ENCODE results near the gene NFATC4.

NFATC4 gene

GRCh38 chr14:24378981-24379906 lies 11.3 kb downstream of the NFATC4 start:
- no peak overlapping the region for H3K4me3 ChIP-seq (ENCODE audit: control insufficient read depth, low read depth, low read length)
- DNase-seq (ENCODE audit: low read depth): no peak
- no peak for TF ChIP-seq CTCF (IDR thresholded peaks at IDR 0.05; ENCODE audit: control insufficient read depth, insufficient read depth, low read depth, low read length, missing control alignments)

- TF ChIP-seq CTCF (IDR thresholded peaks at IDR 0.05; ENCODE audit: control insufficient read depth, insufficient read depth, low read depth, low read length, missing control alignments): no peak
- H3K4me3 ChIP-seq (ENCODE audit: control insufficient read depth, low read depth, low read length): no peak overlapping the region
- DNase-seq (ENCODE audit: low read depth): no peak
These were observed 12.1 kb downstream of the NFATC4 start for GRCh38 chr14:24379907-24380730.

GRCh38 chr14:24381363-24382063 lies 13.5 kb downstream of the NFATC4 start:
- TF ChIP-seq CTCF (IDR thresholded peaks at IDR 0.05; ENCODE audit: control insufficient read depth, insufficient read depth, low read depth, low read length, missing control alignments): no peak
- DNase-seq (ENCODE audit: low read depth): no peak
- no peak overlapping the region for H3K4me3 ChIP-seq (ENCODE audit: control insufficient read depth, low read depth, low read length)

GRCh38 chr14:24382064-24382371 lies 14.0 kb downstream of the NFATC4 start:
- no peak for DNase-seq (ENCODE audit: low read depth)
- no peak overlapping the region for H3K4me3 ChIP-seq (ENCODE audit: control insufficient read depth, low read depth, low read length)
- no peak for TF ChIP-seq CTCF (IDR thresholded peaks at IDR 0.05; ENCODE audit: control insufficient read depth, insufficient read depth, low read depth, low read length, missing control alignments)

GRCh38 chr14:24384169-24384568 lies 16.2 kb downstream of the NFATC4 start:
- no peak for DNase-seq (ENCODE audit: low read depth)
- no peak overlapping the region for H3K4me3 ChIP-seq (ENCODE audit: control insufficient read depth, low read depth, low read length)
- TF ChIP-seq CTCF (IDR thresholded peaks at IDR 0.05; ENCODE audit: control insufficient read depth, insufficient read depth, low read depth, low read length, missing control alignments): no peak

GRCh38 chr14:24385524-24385923 lies 17.5 kb downstream of the NFATC4 start:
- no peak for TF ChIP-seq CTCF (IDR thresholded peaks at IDR 0.05; ENCODE audit: control insufficient read depth, insufficient read depth, low read depth, low read length, missing control alignments)
- DNase-seq (ENCODE audit: low read depth): no peak
- H3K4me3 ChIP-seq (ENCODE audit: control insufficient read depth, low read depth, low read length): no peak overlapping the region

Measured in AG09309 (cell line).